GM12874 (cell line): ENCODE results near the gene ASPSCR1.

Source experiments
- CTCF ChIP-seq: IDR thresholded peaks from 2 replicates; pipeline ENCODE4 v1.5.1; 2011; ENCODE audit warnings: low read depth, mild to moderate bottlenecking, control low read depth, low read length, moderate library complexity; ENCODE audit not compliant: insufficient read depth

ASPSCR1 gene

GRCh38 chr17:81998691-81999438, 21.4 kb downstream of the ASPSCR1 start:
- TF ChIP-seq CTCF = no peak

- no peak for TF ChIP-seq CTCF
Observed at GRCh38 chr17:81999587-81999975, 22.2 kb downstream of the ASPSCR1 start.

GRCh38 chr17:81999976-82000802, 22.8 kb downstream of the ASPSCR1 start:
- TF ChIP-seq CTCF = no peak

GRCh38 chr17:82000803-82001570, 23.6 kb downstream of the ASPSCR1 start:
- TF ChIP-seq CTCF = no peak

GRCh38 chr17:82001571-82002056, 24.2 kb downstream of the ASPSCR1 start:
- TF ChIP-seq CTCF = no peak

GRCh38 chr17:82003411-82004381, 26.3 kb downstream of the ASPSCR1 start:
- TF ChIP-seq CTCF = no peak
